ENCODE results near the gene GTF3C1.
"Not testable (repeated sequence)": the region's sequence is repeated elsewhere in the genome, so short reads cannot be mapped to it uniquely, and the experiment has no call there.

The GTF3C1 gene, protein sequence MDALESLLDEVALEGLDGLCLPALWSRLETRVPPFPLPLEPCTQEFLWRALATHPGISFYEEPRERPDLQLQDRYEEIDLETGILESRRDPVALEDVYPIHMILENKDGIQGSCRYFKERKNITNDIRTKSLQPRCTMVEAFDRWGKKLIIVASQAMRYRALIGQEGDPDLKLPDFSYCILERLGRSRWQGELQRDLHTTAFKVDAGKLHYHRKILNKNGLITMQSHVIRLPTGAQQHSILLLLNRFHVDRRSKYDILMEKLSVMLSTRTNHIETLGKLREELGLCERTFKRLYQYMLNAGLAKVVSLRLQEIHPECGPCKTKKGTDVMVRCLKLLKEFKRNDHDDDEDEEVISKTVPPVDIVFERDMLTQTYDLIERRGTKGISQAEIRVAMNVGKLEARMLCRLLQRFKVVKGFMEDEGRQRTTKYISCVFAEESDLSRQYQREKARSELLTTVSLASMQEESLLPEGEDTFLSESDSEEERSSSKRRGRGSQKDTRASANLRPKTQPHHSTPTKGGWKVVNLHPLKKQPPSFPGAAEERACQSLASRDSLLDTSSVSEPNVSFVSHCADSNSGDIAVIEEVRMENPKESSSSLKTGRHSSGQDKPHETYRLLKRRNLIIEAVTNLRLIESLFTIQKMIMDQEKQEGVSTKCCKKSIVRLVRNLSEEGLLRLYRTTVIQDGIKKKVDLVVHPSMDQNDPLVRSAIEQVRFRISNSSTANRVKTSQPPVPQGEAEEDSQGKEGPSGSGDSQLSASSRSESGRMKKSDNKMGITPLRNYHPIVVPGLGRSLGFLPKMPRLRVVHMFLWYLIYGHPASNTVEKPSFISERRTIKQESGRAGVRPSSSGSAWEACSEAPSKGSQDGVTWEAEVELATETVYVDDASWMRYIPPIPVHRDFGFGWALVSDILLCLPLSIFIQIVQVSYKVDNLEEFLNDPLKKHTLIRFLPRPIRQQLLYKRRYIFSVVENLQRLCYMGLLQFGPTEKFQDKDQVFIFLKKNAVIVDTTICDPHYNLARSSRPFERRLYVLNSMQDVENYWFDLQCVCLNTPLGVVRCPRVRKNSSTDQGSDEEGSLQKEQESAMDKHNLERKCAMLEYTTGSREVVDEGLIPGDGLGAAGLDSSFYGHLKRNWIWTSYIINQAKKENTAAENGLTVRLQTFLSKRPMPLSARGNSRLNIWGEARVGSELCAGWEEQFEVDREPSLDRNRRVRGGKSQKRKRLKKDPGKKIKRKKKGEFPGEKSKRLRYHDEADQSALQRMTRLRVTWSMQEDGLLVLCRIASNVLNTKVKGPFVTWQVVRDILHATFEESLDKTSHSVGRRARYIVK (N-terminal part only)

GRCh38 chr16:27549746-27550581 lies at the start of gene GTF3C1, which contains the start of gene KATNIP:
Gene GTF3C1 (minus strand): TSS chr16:27549913. CDS start chr16:27549890, 23 bp downstream.
Gene KATNIP (plus strand): TSS chr16:27550144. CDS start chr16:27550171, 27 bp downstream.
- peak; percentile 100 for DNase-seq

GRCh38 chr16:27598931-27599565 lies 49.3 kb upstream of the GTF3C1 start:
- DNase-seq = no peak

DNA sequence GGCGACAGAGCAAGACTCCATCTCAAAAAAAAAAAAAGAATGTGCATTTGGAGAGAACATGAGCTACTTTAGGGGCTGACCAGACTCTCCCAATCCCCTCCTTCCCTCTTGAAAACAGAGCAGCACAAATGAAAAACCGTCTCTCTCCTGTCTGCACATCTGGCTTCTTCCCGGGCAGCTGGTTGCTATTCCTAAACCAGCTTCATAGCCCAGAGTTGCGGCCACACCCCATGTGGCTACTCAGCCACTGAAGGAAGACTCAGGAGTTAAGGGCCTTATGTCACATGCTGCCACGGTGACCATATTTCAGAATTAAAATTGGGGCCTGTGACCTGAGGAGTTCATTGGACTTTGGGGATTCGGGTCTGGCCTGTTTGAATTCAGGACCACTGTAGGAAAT lies 48.5 kb upstream of the GTF3C1 start:
- no peak for DNase-seq

GRCh38 chr16:27597361-27597760 lies 47.6 kb upstream of the GTF3C1 start:
- no peak for DNase-seq

- no peak for DNase-seq
Observed at GRCh38 chr16:27596411-27596810, 46.7 kb upstream of the GTF3C1 start.

- DNase-seq = no peak
Observed at GRCh38 chr16:27595993-27596392, 46.3 kb upstream of the GTF3C1 start.

- DNase-seq = no peak
Observed at GRCh38 chr16:27595475-27595874, 45.8 kb upstream of the GTF3C1 start.

DNA sequence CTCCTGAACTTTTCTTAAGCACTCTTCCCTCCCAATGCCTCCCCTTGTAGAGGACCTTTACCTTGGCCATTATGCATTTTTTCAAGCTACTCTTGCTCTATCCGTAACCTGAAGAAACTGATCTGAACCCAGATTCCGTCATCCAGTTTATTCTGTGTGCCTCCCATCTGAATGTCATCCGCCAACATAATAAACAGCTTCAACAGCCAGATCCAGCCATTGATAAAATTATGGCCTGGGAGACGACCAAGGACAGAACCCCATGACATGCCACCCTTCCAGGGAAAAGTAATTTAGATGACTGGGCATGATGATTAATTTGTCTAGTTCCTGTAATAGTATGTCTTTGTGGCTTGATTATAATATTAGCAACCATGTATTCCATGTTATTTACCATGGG lies 42.1 kb upstream of the GTF3C1 start:
- DNase-seq = no peak

GRCh38 chr16:27588057-27588456 lies 38.3 kb upstream of the GTF3C1 start:
- no peak for DNase-seq

DNA sequence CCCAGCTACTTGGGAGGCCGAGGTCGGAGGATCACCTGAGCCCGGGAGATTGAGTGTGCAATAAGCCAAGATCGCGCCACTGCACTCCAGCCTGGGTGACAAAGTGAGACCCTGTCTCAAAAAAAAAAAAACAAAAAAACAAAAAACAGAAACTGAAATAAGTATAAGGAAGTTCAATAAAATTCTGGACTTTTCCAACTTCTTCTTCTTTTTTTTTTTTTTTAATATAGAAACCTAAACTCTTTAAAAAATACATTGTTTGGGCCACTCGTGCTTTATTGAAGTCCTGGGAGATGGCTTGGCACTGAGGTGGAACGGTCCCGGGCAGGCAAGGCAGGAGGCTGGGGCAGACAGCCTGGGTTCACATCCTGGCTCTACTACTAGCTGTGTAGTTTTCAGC lies 37.0 kb upstream of the GTF3C1 start:
- no peak for DNase-seq

GRCh38 chr16:27585200-27585599 lies 35.5 kb upstream of the GTF3C1 start:
- no peak for DNase-seq

DNA sequence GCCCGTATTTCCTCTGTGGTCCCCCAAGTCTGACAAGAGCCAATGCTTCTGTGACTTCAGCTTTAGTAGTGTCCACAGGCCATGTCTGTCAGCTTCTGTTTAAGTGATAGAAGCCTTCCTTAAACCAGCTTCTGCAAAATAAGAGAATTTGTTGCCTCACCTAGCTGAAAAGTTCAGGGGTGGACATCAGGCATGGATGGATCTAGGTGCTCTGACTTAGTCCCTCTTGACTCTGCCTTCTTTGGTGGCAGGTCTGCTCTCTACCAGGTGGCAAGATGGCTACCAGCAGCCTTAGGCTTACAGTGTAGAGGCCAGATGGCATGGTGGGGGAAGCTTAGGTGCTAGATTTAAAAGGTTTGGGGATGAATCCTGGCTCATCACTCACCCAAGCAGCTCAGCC lies 33.9 kb upstream of the GTF3C1 start:
- DNase-seq = no peak

GRCh38 chr16:27582883-27583282 lies 33.2 kb upstream of the GTF3C1 start:
- no peak for DNase-seq

DNA sequence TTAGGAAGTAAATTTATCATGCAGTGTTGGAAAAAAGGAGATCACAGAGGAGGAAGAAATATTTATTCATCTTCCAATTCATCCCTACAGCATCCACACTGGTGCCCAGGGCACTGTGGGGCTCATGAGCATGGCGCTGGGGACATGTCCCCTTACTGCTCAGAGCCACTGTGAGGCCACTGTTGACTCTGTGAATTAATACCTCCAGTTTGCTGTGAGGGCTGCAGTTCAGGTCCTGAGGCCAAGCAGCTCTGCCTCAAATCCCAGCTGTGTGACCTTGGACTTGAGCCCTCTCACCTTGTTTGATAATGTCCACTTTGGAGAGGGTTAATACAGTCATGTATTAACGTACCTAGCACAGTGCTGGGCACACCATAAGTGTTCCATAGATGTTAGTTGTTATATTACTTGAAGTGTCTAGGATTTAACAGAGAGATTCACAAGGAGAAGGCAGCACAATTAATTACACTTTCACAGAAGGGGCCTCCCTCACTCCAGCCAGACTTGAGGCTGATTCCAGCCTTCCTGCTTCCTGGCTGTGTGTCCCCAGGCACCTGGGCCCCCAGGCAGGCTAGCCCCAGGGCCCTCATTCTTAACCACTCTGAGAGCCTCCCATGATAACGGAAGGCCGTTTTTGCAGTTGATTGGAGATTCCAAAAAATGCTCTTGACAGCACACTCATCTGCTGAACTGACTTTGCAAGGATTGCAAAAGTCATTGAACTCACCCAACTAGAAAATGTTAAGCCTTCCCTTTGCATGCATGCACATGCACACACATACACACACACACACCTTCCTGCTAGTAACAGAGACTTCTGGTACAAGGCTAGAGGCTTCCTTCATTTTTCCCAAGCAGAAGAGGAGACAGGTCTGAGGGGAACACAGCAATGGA lies 29.6 kb upstream of the GTF3C1 start:
- no peak for DNase-seq

- no peak for DNase-seq
Observed at GRCh38 chr16:27576729-27577128, 27.0 kb upstream of the GTF3C1 start.

DNA sequence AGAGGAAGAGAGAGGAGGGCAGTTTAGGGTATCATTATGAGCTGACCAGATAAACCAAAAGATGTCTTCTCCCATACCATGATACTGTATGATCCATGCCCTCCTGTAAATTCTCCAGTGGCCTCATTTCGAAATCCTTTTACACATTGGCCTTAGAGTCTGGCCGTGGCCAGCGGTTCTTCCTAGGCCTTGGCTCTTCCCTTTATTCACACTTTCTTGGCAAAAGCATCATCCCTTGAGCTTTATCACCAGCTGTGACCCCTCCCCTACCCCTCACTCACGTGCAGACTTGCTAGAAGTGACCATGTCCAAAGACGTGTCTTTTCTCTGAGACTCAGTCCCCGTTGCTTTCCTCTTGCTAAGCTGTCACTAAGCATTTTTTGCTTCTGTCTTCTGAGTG lies 23.0 kb upstream of the GTF3C1 start:
- no peak for DNase-seq

- DNase-seq = no peak
Observed at GRCh38 chr16:27571433-27572326, 22.0 kb upstream of the GTF3C1 start.

- DNase-seq = not testable (repeated sequence)
Observed at GRCh38 chr16:27570986-27571385, 21.3 kb upstream of the GTF3C1 start.

GRCh38 chr16:27568077-27568476 lies 18.4 kb upstream of the GTF3C1 start:
- DNase-seq = no peak

Measured in CD4-positive, alpha-beta T cell treated with Interleukin-21 for 1 hour (primary cell).